Mucosa of gallbladder (tissue), 1 donor: Measurements from ENCODE around the gene LEP. TPM values are rescaled to one million over a fixed set of nuclear protein-coding genes. Genes with fewer than 3 reads are reported as not detected.

Experiments
- DNase-seq: peaks from one replicate; pipeline ENCODE4 v3.0.0-alpha.2; 2020; ENCODE audit warnings: low spot score
- total RNA-seq: library from RNA; stranded (reverse); gene quantifications from one replicate; pipeline ENCODE4 v1.2.1, GENCODE V29; 2021
- donor health status: DM: no; HTN: no; CAD: no.

Gene LEP
- total RNA-seq = not detected

DNA sequence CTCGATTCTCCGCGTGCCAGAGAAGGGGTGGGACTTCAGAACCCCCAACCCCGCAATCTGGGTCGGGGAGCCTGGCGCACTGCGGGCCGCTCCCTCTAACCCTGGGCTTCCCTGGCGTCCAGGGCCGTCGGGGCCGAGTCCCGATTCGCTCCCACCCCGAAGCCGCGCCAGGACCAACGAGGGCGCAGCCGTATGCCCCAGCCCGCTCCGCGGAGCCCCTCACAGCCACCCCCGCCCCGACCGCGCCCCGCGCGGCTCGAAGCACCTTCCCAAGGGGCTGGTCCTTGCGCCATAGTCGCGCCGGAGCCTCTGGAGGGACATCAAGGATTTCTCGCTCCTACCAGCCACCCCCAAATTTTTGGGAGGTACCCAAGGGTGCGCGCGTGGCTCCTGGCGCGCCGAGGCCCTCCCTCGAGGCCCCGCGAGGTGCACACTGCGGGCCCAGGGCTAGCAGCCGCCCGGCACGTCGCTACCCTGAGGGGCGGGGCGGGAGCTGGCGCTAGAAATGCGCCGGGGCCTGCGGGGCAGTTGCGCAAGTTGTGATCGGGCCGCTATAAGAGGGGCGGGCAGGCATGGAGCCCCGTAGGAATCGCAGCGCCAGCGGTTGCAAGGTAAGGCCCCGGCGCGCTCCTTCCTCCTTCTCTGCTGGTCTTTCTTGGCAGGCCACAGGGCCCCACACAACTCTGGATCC lies at the start of gene LEP:
LEP (plus strand) TSS at position 583 of the 691 bp plus-strand sequence. CDS start 10,741 bp downstream, outside the sequence.
- DNase-seq = no peak

DNA sequence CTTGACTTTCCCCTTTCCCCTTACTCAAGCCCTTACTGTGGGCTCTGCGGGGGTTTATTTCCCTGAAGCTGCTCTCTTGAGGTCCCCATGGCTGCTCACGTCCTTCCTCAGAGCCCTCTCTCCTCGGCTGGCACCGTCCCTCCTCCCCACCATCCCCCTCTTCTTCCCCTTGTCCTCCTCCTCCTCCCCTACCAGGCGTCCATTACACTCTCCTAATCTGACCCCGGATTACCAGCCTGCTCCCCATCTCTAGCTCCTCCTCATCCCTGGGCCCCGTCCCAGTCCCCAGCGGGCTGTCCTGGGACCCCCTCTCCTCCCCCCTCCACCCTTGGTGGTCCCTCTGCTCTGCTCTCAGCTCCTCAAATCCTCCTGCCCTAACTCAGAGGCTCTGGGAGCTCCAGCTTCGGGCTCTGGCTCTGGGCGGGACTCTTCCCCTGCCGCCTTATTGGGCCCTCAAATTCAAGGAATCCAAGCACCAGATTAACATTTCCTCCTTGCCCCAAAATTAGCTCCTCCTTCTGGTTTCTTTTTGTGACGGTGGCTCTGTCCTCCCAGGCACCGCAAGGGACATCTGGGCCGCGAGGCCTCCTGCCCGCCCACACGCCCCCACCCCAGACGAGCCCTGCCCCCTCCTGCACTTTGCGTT lies 48.5 kb upstream of the LEP start:
- DNase-seq = no peak

DNA sequence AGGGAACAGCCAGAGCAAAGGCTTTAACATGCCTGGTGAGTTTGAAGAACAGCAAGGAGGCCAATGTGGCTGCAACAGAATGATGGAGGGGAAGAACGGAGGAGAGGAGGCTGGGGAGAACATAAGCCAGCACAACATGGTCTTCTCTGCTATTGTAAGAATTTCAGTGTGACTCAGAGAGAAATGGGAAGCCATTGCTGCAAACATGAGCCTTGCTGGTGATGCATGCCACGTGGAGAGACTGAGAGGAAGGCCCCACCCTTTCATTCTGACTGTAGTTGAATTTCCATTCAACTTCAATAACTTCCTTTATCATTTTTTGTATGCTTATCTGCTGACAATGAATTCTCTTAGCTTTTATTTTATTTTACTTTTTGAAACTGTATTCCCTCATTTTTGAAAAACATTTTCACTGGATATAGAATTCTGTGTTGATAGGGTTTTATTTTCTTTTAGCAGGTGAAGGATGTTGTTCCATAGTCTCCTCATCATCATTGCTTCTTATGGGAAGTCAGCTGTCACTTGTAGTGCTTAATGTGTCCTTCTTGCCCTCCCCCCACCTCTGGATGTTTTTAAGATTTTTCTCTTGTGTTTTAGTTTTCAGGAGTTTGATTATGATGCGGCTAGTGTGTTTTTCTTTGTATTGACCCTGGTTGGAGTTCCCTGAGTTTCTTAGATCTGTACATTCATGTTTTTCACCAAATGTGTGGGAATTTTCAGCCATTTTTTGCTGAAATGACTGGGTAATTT lies 46.4 kb upstream of the LEP start:
- no peak for DNase-seq

DNA sequence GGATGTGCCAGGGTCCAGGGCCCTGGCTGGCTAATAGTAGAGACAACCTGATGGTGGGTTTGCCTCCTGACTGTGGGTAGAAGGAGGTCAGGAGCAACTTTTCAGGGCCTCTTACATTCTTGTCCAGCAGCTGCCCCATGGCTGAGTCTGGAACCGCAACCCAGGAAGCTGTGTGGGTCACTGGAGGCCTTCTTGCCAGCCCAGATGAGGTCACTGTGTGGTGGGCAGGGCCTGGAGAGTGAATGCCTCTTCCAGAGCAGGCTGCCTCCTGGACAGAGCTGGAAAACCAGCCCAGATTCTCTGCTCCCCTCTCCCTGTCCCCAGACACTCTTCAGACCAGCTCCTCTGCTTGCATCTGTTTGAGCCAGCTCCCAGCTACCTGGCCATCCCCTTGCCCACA lies 43.5 kb upstream of the LEP start:
- no peak for DNase-seq

DNA sequence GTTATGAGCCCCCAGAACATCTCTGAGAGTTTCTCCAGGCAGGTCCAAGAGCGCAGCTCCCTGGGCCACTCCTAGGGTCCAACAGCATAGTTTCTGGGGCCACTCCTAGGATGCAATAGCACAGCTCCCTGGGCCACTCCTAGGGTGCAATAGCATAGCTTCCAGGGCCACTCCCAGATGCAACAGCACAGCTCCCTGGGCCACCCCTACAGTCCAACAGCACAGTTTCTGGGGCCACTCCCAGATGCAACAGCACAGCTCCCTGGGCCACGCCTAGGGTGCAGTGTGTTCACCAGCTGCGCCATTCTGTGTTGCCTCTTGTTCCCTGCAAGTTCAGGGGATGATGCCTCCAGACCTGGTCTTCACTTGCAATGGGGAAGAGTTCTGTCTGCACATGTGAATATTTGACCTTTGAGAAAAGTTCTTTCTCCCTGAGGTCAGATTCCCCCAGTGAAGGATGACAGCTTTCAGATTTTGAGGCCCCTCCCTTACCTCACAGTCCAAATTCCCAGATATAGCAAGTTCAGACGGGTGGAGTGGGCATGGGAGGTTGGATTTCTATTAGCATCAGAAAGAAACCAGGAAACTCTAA lies 43.0 kb upstream of the LEP start:
- DNase-seq = no peak

DNA sequence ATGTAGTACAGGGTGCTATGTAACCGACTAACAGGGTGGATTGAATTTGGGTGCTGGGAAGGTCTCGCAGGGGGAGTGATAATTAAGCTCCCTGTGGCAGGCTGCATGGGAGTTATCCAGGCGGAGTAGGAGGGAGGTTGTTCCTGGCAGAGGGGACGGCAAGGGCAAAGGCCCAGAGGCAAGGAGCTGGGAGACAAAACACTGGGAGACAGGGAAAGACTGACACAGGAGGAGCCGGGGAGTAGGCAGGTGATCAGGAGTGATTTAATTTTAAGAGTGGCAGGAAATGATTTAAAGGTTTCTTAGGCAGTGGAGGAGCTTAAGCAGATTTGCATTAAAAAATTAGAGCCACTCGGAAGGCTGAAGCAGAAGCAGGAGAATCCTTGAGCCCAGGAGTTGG lies 40.7 kb upstream of the LEP start:
- DNase-seq = no peak

DNA sequence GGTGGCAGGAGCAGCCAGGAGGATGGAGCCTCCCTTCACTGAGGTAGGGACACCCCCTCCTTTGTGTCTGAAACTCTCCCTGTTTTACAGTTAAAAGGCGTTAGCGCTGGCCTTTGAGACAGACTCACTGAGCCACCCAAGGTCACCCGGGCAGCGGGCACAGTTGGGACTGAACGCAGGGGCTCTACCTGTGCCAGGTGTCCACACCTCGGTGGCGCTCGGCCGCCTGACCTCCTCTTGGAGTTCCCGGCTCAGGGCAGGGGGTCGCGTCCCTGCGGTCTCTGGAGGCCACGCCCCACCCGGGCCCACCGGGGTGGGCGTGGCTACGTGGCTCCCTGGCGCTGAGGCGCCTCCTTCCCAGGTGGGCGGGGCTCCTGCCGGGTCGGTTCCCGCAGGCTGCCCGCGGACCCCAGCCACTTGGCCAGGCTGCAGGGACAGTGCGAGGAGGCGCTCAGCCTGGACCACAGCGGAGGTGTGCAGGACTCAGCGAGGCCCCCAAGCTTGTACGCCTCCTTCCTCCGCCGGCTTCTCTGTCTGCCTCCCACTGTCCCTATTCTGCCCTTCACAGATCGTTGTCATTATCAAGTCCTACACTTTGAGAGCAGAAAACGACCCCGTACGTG lies 39.9 kb upstream of the LEP start:
- no peak for DNase-seq

DNA sequence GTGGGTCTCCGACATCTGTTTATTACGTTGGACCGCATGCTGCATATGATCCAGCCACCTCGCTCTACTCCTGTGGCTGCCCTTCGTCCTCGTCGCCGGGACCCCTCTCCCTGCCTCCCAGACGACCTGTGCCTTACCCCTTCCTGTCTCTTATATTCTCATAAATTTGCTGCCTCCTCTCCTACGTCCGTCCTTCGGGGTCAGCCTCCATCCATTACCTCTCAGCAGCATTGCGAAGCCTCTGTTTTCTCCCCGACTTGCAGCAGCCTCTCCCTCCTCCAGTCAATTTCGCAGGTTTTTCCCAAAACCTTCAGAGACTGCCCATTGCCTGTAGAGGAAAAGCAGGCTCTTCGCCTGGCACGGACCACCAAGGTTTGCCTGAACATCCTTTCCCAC lies 39.4 kb upstream of the LEP start:
- no peak for DNase-seq

DNA sequence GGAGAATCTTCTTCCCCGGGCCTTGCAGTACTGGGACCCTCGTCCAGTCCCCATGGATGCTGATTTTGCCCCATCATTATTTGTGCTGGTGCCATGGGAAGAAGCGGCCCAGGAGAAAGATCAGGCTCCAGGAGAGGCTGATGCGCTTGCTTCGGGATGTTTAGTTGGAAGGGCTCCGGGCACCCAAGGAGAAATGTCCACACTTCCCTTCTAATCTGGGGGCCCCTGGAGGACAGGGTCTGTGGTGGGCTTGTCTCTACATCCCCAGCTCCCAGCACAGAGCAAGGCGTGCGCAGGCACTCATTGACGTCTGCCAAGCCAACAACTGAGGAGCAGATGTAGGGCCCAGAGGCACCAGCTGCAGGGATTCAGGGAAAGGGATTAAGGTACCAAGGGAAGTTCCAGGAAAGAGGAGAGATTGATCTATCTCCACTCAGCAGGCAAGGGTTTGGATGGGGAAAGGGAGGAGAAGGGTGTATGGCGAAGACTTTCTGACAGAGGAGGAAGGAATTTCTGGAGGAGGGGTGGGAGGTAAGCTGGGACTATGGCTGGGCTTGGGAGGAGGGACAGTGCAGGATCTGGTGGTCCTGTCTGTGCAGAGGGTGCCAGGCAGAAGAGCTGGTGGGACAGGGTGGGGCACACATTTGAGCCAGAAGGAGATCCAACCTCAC lies 38.7 kb upstream of the LEP start:
- DNase-seq = no peak

DNA sequence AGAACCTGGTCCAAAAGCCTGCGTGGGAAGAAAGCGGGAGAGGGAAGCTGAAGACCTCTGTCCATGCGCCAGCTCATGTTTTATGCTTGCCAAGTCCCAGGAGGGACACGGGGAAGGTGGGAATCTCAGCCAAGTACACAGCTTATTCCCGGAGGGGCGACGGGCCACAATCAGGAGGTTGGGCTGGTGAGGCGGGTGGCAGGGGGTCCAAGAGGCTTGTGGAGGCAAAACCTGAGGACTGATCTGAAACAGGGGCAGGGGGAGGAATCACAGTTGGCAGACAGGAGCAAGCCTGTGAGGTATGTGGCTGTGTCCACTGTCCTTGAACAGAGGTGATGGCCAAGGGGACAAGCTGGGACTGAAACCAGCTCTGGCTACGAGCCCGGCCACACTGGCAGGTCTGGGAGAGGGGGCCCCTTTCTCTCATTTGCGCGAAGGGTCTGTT lies 38.0 kb upstream of the LEP start:
- DNase-seq = no peak

DNA sequence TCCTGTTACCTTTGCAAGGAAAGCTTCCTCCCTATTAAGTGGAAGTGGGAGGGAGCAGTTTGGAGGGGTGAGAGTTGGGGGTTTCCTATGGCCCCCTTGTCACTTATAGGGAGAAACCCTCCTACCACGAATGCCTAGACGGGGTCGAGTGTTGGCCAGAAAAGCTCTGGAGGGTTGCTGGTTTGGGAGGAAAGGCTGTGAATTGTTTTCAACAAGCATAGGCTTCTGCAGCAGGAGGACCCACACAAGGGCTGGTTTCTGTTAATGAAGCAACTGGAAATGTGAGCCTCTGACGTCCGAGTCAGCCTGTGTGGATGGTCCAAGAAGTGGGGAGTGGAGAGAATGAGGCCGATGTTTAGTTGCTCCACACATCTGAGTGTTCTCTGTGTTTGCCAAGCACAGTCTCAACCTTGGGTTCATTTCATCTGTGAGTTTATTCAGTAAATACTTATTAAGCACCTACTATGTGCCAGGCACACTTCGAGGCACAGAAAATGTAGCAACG lies 37.3 kb upstream of the LEP start:
- no peak for DNase-seq

DNA sequence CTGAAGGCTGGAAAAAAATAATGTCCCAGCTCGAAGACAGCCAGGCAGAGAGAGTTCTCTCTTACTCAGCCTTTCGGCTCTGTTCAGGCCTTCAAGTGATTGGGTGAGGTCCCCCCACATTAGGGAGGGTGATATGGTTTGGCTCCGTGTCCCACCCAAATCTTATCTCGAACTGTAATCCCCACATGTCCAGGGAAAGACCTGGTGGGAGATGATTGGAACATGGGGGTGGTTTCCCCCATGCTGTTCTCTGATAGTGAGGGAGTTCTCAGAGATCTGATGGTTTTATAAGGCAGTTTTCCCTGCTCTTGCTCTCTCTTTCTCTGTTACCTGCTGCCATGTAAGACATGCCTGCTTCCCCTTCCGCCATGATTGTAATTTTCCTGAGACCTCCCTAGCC lies 36.6 kb upstream of the LEP start:
- no peak for DNase-seq

DNA sequence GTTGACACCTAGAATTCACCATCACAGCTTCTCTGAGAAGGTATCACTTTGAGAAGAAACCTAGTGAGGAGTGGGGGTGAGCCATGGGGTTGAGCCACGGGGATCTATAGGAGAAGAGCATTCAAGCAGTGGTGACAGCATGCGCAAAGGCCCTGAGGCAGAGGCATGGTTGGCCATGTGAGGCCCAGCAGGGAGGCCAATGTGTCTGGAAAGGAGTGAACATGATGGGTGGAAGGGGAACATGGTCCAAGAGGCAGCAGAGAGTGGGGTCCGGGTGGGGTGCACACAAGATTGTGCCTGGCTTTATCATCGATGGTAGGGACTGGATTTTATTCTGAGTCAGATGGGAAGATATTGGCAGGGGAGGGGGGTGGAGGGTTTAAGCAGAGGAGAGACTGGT lies 36.0 kb upstream of the LEP start:
- DNase-seq = no peak

DNA sequence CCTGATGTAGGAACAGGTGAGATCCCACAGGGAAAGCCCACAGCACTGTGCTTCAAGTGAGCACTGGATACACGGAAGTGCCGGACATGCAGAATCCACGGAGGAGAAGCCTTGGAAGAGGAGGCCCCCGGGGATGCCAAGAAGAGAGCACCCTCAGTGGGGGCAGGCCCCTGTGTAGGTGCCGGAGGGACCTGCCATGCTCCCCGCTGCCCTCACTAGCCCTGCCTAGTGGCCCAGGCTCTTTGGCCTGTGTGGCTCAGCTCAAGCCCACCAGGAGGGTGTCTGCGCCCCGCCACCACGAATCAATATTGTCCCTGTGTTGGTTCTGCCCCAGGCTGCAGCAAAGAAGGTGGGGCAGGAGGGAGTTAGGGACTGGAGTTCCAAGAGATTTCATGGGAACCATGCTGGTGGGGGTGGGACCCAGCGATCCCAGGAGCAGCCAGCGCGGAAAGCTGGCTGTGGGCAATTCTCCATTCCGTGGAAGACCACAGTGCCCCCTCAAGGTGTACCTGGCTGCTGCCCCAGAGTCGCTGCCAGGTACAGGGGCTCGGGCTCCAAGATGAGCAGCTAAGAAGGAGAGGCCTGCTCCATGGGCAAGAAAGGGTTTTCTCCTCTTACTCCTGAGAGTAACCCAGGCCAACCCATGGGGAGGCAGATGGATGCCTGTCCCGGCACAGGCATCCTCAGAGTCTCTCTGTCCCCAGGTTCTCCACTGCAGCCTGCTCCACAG lies 34.9 kb upstream of the LEP start:
- no peak for DNase-seq

DNA sequence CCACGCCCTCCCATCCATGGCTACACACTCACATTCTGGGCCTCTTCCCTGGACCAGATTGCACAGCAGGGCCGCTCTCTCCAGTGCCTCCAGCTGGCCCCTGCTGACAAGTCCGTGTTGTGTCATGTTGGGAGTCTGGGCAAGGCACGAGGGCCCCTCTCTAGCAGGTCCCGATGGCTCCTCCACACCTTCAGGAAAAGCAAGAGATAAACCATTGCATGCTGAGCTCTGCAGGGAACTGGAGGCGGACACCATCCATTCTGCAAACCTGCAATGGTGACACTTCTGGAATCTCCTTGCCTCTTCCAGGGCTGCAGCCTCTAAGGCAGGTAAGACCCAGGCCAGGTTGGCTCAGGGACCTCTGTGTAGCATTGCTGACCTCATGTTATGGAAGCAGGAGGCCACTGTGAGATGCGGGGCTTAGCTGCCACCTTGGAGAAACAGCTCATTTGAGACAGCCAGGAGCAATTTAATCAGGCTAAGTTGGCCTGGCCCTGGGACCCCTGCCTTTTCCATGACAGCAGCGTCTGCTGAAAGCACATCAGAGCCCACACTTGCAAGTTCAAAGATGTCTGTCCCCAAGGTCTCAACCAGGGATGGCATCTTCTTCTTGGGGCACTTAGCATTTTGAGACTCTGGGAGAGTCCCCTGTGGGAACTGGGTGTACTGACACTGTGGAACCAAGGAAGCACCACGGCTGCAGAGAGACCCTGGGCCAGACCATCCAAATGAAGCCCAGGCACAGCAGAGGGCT lies 34.2 kb upstream of the LEP start:
- DNase-seq = no peak

DNA sequence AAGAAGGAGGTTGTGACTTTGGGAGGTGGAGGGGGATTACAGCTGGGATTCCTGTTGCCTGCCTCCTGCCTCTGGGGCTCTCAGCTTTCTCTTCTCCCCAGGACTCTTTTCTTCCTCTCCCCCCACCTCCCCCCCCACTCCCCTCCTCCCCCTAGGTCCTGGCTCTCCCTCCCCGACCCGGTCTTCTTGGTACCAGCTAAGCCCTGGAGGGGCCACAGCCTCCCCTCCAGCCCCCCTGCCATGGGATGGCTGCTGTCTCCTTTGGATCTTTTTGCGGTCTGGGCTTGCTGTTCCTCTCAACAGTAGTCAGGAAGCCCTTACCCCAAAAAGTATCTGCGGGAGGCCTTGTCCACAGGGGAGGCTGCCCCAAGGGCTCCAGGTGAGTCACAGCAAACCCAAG lies 33.5 kb upstream of the LEP start:
- DNase-seq = no peak

DNA sequence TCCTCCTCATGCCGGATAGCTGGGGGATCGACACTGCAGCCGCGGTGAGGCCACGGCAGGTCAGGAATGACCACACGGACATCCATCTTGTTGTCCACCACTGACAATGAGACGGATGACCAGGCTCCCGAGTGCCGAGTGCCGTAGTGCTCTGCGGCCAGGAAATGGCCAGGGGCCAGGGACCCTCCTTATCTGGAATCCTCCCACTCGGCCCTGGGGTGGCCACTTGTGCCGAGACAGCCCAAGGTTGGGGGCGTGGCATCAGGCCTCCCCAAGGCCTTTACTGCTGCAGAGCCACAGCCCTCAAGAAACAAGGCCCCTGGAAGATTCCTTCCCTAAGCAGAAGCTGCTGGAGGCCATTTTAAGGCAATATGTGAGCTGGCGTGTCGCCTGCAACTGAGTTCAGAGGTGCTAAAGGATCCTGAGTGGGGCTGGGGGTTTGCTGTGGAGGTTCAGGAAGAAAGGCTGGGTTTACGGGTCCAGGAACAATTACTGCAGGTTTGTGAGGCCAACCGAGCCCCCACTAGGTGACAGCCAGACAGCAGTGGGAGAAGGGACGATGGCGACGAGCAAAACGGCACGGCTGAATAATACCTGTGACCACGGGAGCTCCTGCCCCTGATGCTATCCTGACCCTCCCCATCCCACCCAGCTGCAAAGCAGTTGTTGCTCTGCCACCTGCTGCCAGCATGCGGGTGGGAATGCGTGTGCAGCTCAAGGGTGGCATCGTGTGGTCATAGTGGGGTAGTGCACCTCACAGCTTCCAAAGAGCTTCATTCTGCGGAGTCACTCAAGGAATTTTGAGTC lies 31.6 kb upstream of the LEP start:
- peak; percentile 74 for DNase-seq

DNA sequence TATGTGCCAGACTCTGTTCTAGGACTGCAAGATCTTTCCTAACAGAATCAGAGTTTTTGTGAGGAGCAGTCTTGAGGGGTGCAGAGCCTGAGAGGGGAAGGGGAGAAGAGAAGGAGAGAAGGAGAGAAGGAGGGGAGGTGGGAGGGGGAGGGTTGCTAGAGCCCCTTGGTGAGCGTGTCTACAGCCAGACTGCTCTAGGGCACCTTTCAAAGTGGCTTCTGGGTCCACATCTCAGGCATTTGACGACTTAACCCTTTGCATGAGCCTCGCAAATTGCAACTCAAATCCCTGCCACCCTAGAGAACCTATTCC lies 31.1 kb upstream of the LEP start:
- DNase-seq = no peak
